HG02763 (cell line): Measurements from ENCODE around the gene NR2E3.

Experiments
- ATAC-seq: cut with Tn5 transposase; IDR thresholded peaks from one replicate; pipeline ENCODE4 v1.9.1; 2021; ENCODE audit warnings: mild to moderate bottlenecking, moderate library complexity; ENCODE audit not compliant: unreplicated experiment

Gene NR2E3

DNA sequence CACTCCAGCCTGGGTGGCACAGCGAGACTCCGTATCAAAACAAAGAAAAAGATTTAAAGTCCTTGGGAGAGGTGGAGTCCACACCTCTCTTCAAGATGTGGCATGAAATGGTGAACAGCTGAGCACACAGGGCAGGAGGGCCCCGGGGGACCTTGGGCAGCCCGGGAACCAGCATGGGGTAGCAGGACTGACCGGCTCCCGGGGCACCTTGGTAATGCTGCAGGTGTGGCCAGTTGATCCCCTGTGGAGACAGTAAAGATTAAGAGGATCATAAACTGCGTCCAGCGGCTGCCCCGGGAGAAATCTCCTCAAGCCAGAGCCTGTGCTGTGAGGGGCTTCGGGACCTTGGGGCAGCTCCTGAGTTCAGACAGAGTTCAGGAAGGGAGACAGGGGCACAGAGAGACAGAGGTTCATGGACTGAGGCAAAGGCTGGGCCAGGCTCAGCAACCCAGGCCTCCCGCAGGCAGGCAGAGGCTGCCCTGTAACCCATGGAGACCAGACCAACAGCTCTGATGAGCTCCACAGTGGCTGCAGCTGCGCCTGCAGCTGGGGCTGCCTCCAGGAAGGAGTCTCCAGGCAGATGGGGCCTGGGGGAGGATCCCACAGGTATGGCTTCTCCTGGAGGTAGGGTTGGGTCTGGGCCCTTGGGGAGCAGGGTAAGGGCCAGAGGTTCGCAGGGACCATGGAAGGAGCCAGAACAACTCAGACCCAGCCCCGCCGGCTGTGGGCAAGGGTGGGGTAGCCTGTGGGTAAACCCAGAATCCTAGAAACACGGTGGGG, at the start of gene NR2E3:
TSS of gene NR2E3 (plus strand) at position 299 of the 780 bp plus-strand sequence. CDS start at position 489, 190 bp downstream.
- no peak for ATAC-seq

DNA sequence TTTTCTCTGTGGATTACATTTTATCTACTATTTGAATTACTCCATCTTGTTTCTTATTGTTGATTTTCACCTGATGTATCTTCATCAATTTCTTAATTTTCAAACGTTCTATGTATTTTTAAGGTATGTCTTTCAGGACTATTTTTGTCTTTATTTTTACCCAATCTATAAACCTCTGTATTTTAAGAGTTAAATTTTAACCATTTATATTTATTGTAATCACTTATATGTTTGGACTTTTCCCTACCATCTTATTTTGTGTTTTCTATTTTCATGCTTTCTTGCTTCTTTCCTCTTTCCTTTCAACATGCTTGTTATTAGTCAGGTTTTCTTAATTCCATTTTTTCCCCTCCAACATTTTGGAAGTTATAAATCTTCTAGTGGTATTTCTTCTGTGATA, 49.5 kb upstream of the NR2E3 start:
- no peak for ATAC-seq

DNA sequence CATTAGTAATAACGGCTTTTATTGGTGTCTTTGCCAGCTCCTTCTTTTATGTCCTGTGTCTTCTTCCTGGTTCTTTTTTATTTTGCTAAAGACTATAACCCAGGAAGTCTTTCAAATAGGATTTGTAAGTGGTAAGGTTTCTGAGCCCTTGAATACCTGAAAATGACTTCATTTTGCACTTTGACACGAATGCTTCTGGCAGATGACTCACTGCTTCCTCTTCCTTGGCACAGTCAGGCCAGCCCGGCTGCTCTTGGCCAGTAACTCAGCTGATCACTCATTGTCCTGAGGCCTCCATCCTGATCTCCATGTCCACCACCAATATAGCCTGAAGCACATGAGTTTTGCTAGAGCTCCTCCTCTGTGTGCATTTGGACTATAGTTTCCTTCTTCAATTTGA, 48.7 kb upstream of the NR2E3 start:
- no peak for ATAC-seq

DNA sequence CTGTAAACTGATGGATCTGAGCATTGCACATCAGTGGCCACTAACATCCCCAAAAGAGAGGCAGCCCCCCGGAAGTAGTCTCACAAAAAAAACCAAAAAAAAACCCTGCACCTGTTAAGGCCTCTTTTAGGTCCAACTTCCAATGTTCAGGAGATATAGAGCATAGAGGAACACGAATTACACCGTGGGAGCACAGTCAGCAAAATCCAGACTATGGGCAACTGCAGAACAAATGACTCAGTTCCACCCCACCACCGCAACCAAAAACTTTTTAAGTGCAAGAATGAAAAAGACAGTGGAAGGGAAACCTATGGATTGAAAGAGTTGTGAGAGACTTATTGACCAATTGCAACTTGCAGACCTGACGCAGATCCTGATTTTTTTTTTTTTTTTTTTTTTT, 42.2 kb upstream of the NR2E3 start:
- ATAC-seq: no peak

DNA sequence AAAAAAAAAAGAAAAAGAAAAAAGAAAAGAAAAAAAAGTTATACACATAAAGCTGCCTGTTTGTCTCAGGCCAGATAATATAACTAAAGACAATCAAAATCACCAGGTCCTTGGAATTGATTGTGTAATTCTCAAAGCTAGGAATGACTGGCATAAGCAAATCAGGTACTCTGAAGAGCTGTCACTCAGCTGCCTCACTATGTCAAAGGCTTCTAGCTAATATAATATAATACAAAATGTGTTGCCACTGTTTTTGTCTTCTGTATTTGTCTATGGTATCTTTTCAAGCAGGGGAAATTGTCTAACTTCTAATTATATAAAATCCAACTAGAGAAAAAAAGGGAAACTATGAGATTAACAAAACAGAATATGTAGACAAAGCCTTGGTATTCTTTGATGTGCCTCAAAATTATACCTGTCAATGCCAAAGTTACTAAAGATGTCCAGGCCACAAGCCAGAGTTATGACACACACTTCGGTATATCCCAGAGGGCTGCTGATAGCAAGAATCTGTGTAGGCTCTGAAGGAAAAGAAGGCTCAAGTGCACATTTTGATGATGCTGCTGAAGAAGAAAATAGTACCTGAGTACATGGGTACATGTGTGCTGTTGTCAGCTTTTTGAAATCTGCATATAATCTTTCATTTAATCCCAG, 37.0 kb upstream of the NR2E3 start:
- ATAC-seq: no peak

DNA sequence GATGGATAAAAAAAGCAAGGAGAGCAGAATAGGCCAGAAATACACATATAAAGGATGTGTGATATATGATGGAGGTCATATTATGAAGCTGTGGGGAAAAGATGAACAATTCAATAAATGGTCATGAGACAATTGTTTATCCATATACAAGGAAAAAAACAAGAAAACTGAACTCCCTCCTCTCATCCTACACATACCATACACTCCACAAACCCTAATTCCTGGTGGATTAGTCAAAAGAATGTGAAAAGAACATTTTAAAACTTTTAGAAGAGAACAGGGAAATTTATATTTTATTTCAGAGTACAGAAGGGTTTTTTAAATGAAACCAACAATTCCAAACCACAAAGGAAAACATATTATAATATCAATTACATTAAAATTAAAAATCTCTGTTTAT, 34.5 kb upstream of the NR2E3 start:
- no peak for ATAC-seq

DNA sequence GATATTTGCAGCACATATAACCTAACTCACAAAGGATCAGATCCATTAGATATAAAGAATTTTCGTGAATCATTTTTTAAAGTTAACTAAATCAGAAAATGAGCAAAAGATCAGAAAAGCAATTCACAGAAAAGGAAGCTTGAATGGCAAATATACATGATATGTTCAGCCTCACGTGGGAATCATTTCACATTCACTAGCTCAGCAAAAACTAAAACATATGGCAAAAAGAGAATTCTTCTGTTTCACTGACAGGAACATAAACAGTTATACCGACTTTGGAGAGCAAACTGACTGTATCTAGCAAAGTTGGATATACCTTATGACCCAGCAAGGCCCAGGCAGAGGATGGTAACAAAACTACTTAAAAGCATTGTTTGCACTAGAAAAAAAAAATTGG, 34.0 kb upstream of the NR2E3 start:
- ATAC-seq: no peak

DNA sequence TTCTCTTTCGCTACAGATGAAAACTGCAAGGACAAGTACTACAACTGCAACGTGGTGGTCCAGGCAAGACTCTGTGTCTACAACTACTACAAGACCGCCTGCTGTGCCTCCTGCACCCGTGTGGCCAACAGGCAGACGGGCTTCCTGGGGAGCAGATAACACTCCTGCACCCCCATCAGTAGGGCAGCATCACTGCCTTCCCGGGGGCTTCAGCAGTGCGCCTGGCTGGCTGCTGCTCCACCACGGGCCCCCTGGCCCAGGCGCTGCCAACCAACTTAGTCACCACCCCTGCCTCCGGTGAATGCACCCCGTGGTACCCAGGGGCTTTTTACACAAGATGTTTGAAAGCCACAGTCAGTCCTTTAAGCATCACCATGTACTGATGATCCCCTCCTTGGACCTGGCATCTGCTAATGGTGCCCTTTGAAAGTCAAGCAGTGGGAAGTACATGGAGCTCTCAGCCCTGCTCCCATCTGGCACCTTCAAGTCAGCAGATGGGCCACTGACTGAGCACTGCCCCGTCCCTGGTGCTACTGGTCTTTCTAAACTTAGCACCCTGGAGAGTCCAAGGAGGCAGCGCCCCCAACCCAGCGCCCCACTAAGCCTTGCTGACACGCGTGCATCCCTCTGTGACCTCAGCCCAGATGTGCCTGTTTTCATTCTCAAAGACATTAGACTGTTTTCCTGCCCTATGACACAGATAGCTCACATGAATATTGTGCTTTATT, 33.0 kb upstream of the NR2E3 start:
- ATAC-seq: no peak

DNA sequence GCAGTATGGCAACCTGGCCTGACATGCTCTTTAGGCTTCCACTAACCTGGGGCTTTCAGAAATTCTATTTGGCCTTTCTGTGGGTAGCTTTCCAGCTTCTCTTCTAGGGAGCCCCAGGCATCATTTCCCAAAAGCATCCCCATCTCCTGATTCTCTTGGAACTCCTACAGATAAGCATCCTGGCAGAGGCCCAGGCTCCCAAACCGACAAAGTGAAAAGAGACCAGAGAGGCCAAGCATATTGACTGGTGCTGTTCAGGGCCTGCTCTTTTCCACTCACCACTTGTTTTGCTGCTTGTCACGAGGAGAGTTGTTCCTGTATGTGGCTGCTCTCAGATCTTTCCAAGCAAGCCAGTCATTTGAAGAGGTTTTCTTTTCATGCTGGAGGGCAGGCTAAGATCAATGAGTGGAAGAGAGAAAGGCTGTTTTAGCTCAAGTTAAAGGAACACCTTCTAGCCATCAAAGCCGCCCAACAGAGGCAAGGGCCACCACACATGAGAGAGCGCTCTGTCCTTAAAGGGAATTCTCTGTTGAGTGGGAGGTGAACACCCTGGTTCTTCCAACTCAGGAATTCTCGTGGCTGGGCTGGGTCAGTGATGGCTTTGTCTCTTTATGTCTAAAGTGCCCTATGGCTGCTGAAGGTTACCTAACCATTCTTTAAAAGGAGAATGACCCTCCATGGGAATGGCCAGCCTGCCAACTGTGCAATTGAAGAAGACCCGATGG, 31.1 kb upstream of the NR2E3 start:
- no peak for ATAC-seq

DNA sequence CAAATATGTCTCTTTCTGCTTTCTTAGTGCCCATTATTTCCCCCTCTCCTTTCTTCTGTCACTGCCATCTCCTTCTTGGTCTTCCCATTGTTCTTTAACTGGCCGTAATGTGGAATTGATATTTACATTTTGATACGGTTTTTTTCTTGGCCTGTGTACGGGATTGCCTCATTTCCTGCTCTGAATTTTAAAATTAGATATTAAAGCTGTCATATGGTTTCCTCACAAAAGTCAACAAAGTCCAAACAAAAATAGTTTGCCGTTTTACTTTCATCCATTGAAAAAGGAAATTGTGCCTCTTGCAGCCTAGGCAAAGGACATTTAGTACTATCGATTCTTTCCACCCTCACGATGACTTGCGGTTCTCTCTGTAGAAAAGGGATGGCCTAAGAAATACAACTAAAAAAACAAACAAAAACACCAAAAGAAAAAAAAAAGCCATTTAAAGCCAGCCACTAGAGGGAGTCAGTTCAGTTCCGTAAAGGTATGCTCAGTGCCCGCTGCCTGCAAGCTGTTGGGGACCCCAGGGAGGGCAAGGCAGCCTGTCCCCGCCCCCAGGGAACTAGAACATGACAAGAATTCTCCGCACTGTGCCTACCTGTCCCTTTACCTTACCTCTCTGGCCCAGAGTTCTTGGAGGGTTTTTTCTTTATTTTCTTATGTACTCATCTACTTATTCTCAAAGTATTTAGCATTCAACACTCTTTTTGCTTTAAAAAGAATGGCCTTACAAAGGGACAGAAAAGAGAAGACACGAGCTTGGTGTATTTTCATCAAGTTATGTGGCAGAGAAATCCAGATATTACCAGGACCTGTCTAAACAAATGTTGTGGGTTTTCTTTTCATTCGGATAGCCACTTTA, 30.0 kb upstream of the NR2E3 start:
- ATAC-seq: no peak

DNA sequence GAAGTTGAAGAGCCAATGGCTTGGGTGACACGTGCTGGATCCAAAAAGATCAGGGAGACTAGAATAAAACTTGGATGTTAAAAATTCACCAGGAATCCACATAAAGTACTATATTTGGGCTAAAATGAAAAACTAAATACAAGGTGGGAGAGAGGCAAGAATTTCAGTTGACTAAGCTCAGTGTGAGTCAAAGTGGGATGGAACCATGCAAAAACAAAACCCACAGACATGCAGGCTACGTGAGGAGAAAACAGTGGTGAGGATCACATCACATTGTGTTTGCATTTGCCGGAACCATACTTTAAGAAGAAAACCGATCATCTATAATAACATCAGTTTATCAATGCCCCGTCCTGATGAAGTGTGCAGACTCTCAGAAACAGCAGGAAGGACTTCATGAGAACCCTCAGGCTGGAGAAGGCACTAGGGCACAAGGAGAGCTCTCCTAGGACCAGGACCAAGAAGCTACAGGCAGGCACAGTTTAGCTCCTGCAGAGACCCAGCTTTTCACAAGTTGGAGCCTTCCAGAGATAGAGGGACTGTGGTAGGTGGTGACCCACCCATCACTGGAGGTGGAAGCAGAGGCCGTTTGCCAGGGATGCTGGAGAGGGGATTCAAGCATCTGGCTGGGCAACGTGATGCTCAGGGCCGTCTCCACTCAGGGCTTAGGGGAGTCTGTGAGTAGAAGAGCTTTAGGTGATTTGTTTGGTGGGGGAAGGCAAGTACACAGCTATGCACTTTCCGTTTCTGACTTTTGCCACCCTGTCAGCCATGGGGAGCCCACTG, 29.0 kb upstream of the NR2E3 start:
- no peak for ATAC-seq

DNA sequence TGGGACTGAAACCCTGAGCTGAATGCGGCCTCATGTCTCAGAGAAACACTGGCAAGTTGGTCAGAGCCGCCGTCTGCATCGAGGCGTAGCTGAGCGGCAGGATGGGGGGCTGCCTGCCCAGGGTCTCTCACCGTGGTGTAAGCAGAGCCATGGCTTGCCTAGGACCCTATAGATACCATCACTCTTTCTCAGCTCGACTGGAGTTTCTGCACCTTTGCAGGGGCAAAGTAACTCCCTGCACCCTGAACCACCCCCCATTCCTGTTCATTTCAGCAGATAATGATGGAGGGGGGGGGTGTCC, 28.4 kb upstream of the NR2E3 start:
- ATAC-seq: no peak

DNA sequence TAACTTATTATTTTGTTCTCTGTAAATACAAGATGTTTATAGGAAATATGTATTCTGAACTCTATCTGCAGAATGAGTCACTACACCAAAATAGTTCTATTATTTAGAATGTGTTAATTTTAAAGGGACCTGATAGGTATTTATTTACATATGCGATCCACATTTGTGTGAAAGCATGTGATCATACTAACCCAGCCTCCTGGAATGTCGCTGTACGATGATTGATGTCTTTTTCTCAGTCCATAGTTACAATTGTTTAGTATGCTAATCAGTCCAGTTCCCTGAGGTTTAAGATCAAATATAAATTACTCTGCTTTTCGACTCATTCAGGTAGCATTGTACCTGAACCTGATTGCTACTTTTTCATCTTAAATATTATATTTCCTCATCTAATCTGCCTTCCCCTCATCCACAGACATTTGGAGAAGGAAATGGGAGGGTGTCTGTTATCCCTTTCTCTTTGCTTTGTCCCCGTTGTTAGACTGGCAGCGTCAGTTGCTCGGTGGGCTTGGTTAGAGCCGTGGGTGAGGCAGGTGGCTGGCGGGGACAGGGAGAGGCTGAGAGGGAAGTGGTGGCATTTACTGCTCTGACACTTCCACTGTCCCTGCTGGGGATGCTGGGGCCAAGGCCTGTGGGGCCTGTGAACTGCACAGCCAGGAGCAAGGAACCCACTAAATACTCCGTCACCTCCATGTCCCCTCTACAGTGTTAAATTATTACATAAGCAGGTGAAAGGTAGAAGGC, 27.8 kb upstream of the NR2E3 start:
- ATAC-seq: no peak

DNA sequence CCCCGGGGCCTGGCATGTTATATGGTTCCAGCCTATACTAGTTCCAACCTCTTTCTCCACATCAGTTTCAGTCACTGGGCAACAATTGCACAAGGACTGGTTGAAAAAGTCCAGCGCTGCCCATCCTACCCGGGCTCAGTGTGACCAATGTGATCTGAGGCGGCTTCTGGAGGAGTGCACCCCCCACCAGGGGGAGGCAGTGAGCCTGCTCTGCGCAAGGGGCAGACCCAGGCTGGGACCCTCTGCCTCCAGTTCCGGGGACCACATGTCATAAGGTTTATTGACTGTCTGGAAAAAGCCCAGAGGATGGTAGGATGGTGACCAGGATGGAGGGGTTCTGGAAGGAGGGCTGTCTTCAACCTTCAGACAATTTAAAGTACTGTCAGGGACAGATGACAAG, 25.6 kb upstream of the NR2E3 start:
- ATAC-seq: no peak

DNA sequence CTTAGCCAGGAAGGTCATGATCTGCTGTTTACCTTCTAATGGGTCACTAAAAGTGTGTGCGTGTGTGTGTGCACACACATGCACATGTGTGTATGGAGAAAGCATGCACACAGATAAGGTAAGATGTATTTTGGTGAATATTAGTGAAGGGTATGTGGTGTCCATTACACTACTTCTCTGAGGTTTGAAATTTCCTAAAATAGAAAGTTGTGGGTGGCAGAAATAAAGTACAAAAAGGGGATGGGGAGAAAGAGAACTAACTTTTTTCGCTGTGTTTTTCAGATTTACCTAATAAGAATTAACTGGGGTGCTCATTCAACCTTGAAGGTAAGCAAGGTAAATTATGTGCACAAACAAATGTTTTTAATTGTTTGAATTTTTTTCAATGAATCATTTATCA, 24.4 kb upstream of the NR2E3 start:
- ATAC-seq: no peak

DNA sequence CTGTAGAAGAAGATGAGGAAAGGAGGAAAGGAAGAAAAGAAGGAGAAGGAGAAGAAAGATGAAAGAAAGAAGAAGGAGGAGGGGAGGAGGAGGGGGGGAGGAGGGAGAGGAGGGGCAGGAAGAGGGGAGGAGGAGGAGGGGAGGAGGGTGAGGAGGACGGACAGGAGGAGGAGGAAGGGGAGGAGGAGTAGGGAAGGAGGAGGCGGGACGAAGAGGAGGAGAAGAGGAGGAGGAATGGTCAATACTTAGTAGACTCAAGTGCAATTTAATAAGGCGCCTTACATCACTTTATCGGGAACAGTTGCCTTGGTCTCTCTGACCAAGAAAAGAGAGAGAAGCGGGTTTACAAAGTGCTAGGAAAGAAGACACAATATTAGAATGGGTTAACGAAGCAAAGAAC, 23.7 kb upstream of the NR2E3 start:
- ATAC-seq: no peak

DNA sequence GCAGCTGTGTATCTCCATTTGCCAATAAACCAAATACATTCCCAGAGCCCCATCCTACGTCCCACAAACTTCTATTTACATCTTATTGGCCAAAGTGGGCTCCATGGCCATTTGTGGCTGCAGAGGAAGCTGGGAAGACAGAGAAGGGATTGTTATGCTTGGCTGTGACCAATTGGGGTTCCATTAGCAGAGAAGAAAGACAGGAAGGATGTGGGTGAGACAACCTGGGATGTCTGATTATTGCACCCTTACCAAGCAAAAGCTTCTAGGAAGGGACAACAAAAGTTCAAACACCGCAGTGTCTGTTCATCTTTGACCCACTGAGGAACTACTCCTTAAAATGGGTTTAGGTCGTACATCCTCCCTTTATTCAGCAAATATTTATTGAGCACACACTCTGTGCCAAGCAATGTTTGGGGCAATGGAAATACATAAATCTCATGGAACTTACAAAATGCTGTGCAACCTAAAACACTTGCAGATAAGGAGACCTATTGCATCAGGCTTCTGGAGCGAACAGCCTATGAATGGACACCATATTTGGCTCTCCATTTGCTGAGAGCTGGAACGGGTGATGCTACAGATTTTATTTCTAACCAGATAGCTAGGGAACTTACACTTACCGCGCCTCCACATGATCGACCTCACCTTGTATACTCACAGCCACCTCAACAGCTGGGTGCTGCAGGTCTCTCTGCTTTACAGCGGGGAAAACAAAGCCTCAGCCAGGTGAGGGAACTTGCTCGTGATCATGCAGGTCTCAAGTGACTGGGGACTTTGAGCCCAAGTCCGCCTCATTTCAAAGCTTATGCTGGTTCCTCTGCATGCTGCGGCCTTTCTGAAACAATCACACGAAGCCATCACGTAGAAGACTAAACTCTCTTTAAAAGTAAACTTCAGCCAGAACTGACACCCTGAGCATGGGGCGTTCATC, 21.4 kb upstream of the NR2E3 start:
- ATAC-seq: no peak

DNA sequence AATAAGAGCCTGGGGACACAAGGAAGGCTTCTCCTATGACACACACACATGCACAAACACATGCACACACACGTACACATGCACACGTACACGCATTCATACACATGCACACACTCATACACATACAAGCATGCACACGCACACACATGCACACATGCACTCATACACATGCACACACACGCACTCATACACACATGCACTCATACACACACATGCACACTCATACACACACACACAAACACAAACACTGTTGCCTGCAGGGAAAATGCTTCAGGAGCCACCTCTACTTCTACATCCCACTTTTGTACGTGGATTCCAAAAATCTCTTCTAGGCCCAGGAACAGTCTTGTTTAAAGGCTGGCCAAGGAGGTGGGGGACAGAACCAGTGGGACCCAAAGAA, 20.7 kb upstream of the NR2E3 start:
- no peak for ATAC-seq
